OCI-LY7 (cell line): ENCODE results near the gene GRIN3B.

Experiments
- CTCF ChIP-seq: fragments of 200-600 bp; sonication (generic); conservative IDR thresholded peaks from 2 replicates; pipeline ENCODE4 v1.5.1; 2014; ENCODE audit warnings: mild to moderate bottlenecking, antibody characterized with exemption, low read length, moderate library complexity, mixed read lengths
- EZH2phosphoT487 ChIP-seq: fragments of 200-600 bp; sonication (generic); IDR thresholded peaks from 2 replicates; pipeline ENCODE4 v1.6.1; 2018; ENCODE audit warnings: low read depth, borderline replicate concordance, mild to moderate bottlenecking, mixed run types, antibody characterized with exemption, low read length, moderate library complexity, mixed read lengths

- TF ChIP-seq CTCF (no peak), EZH2phosphoT487 (no peak)
Measured at GRCh38 chr19:954272-954671, 45.9 kb upstream of the GRIN3B start.
